GM23248 (cell line): Measurements from ENCODE around the gene OXGR1. TPM values are rescaled to one million over a fixed set of nuclear protein-coding genes. Genes with fewer than 3 reads are reported as not detected.
A peak's percentile ranks its signal among the peaks of the same experiment; 100 is the strongest.

ENCODE experiments used
- DNase-seq: peaks from one replicate; pipeline ENCODE4 v3.0.0-alpha.2; 2015
- H2AFZ ChIP-seq: fragments of 200-600 bp; sonication (generic); 2 replicates; pipeline ENCODE4 v1.6.1; 2016; ENCODE audit warnings: antibody characterized with exemption
- H3F3A ChIP-seq: fragments of 200-600 bp; sonication (generic); 2 replicates; pipeline ENCODE4 v1.6.1; 2016; ENCODE audit warnings: mild to moderate bottlenecking, antibody characterized with exemption, mixed run types; ENCODE audit not compliant: insufficient read depth
- H3K27ac ChIP-seq: fragments of 200-600 bp; sonication (generic); 2 replicates; pipeline ENCODE4 v1.5.1; 2016; ENCODE audit warnings: mild to moderate bottlenecking
- H3K27me3 ChIP-seq: fragments of 200-600 bp; sonication (generic); replicated peaks from 2 replicates; pipeline ENCODE4 v1.6.1; 2016; ENCODE audit warnings: mild to moderate bottlenecking; ENCODE audit not compliant: insufficient read depth
- H3K36me3 ChIP-seq: fragments of 200-600 bp; sonication (generic); 2 replicates; pipeline ENCODE4 v1.6.1; 2016; ENCODE audit warnings: low read depth, mild to moderate bottlenecking
- H3K4me1 ChIP-seq: fragments of 200-600 bp; sonication (generic); 2 replicates; pipeline ENCODE4 v1.6.1; 2016; ENCODE audit warnings: mild to moderate bottlenecking; ENCODE audit not compliant: insufficient read depth
- H3K4me2 ChIP-seq: fragments of 200-600 bp; sonication (generic); one replicate; pipeline ENCODE4 v1.6.1; 2016; ENCODE audit warnings: mild to moderate bottlenecking; ENCODE audit not compliant: unreplicated experiment
- H3K4me3 ChIP-seq: fragments of 200-600 bp; sonication (generic); 2 replicates; pipeline ENCODE4 v1.5.1; 2016; ENCODE audit warnings: mild to moderate bottlenecking
- H3K79me2 ChIP-seq: fragments of 200-600 bp; sonication (generic); 2 replicates; pipeline ENCODE4 v1.6.1; 2016; ENCODE audit warnings: mild to moderate bottlenecking; ENCODE audit not compliant: insufficient read depth
- H3K9ac ChIP-seq: fragments of 200-600 bp; sonication (generic); 2 replicates; pipeline ENCODE4 v1.6.1; 2016; ENCODE audit warnings: mild to moderate bottlenecking
- H3K9me2 ChIP-seq: fragments of 200-600 bp; sonication (generic); 2 replicates; pipeline ENCODE4 v1.6.1; 2016; ENCODE audit warnings: mixed run types, mild to moderate bottlenecking, moderate library complexity; ENCODE audit not compliant: insufficient read depth
- H3K9me3 ChIP-seq: fragments of 200-600 bp; sonication (generic); one replicate; pipeline ENCODE4 v1.6.1; 2017; ENCODE audit warnings: low read depth
- H4K20me1 ChIP-seq: fragments of 200-600 bp; sonication (generic); 2 replicates; pipeline ENCODE4 v1.6.0; 2016; ENCODE audit not compliant: insufficient read depth
- EZH2 ChIP-seq: fragments of 200-600 bp; sonication (generic); IDR thresholded peaks from 2 replicates; pipeline ENCODE4 v1.6.1; 2018; ENCODE audit warnings: antibody characterized with exemption, mild to moderate bottlenecking; ENCODE audit not compliant: insufficient read depth, poor library complexity, severe bottlenecking
- EZH2phosphoT487 ChIP-seq: fragments of 200-600 bp; sonication (generic); IDR thresholded peaks from 2 replicates; pipeline ENCODE4 v1.6.1; 2018; ENCODE audit warnings: antibody characterized with exemption, moderate library complexity, mild to moderate bottlenecking, low read depth; ENCODE audit not compliant: insufficient read depth
- WGBS, 2 experiments: methylation state at CpG; one replicate each; pipeline ENCODE4 v1.1.6; 2015 to 2017; ENCODE audit warnings: low lambda C conversion rate in 2 of 2, low coverage in 1 of 2; ENCODE audit errors: missing lambda C conversion rate in 2 of 2; 5-methylcytosine and 5-hydroxymethylcytosine counted together
- in situ Hi-C: fragments of 300-500 bp; cut with MboI; formaldehyde crosslinking; loops from 2 replicates; pipeline ENCODE4 v1.15.0; 2020
- polyA plus RNA-seq: library from polyadenylated mRNA; unstranded; fragments of >200 nt; fragmentation: Nextera tagmentation; extraction: Ambion mirVana; gene quantifications from 2 replicates; pipeline ENCODE4 v1.2.1, GENCODE V29; 2016
- total RNA-seq: library from RNA; depleted of rRNA; stranded (reverse); fragments of >200 nt; shearing (Covaris generic); gene quantifications from 2 replicates; pipeline ENCODE4 v1.2.3, GENCODE V29; 2014

Gene OXGR1
- total and polyA plus RNA-seq, 2 experiments from 2014 or later, result not detected

DNA sequence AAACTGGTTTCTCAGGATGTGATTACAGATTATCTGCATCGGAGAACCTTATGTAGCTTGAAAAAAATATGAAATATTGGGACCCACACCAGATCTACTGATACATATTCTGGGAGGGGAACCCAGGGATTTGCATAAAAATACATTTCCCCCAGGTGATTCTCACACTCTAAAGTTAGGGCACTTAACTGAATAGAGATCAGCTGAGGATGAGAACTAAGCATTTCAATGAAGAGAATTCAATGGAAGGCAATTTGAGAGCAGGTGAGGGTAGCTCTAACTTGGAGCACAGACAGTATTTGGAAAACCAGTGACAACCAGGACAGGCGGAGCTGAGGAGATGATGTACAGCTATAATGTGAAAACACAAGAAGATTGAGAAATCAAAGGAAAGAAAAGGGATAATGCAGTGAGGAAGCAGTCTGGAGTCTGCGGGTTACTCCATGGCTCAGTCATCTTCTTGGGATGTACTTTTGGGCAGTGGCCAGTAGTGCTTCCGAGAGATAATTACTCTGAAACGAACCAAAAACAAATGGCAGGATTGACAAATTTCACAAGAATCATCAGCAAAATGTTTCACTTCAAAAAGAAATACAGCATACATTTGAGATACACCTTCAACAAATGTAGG, 6.1 kb upstream of the OXGR1 start:
- Histone ChIP-seq H3K9me2 (no peaks in the 10 kb centered on the region), H4K20me1 (no peaks in the 10 kb centered on the region), H3K9ac (no peak overlapping the region), H2AFZ (no peak overlapping the region), H3K4me2 (peak overlapping the region; percentile 28), H3K27me3 (peaks cover 17% of the 10 kb centered on the region), H3K27ac (no peak overlapping the region), H3K36me3 (no peaks in the 10 kb centered on the region), H3F3A (peaks cover 36% of the 10 kb centered on the region), H3K79me2 (no peaks in the 10 kb centered on the region), H3K4me3 (no peak overlapping the region), H3K9me3 (no peaks in the 10 kb centered on the region), H3K4me1 (peaks cover 42% of the 10 kb centered on the region)
- TF ChIP-seq EZH2phosphoT487 (no peak), EZH2 (no peak)
- WGBS, 2 experiments, result 25 to 31% methylated on average over 5 of the region's 5 CpGs
- DNase-seq, result peak; percentile 79
- in situ Hi-C loops, result loop anchor here (25.0 kb wide), 1 partner anchor 812 kb away; no protein-coding TSS in a partner anchor

DNA sequence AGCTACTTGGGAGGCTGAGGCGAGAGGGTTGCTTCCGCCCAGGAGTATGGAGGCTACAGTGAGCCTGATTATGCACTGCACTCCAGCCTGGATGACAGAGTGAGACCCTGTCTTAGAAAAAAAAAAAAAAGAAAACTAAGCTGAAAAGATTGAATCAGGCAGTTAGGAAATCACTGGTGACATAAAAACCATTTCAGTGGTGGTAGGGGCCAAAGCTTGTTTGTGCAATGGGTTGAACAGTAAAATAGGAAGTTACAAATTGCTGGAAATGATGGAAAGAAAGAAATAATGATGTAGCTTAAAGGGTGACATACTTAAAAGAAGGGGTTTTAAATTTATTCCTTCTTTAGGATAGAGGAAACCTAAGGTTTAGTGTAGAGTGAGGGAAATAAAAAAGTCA, 4.8 kb upstream of the OXGR1 start:
- no peak overlapping the region for H3K27ac ChIP-seq
- H3F3A ChIP-seq, result peaks cover 33% of the 10 kb centered on the region
- no peak overlapping the region for H3K9ac ChIP-seq
- peaks cover 29% of the 10 kb centered on the region for H3K27me3 ChIP-seq
- WGBS, 2 experiments, result 94 to 97% methylated on average over 2 of the region's 2 CpGs
- no peaks in the 10 kb centered on the region for H3K79me2 ChIP-seq
- no peak overlapping the region for H3K4me3 ChIP-seq
- H4K20me1 ChIP-seq, result no peaks in the 10 kb centered on the region
- DNase-seq, result no peak
- TF ChIP-seq EZH2phosphoT487 (no peak), EZH2 (no peak)
- H3K4me1 ChIP-seq, result peaks cover 30% of the 10 kb centered on the region
- in situ Hi-C loops, result no loop called here
- no peaks in the 10 kb centered on the region for H3K9me3 ChIP-seq
- H3K9me2 ChIP-seq, result no peaks in the 10 kb centered on the region
- no peak overlapping the region for H3K4me2 ChIP-seq
- no peaks in the 10 kb centered on the region for H3K36me3 ChIP-seq
- no peak overlapping the region for H2AFZ ChIP-seq

DNA sequence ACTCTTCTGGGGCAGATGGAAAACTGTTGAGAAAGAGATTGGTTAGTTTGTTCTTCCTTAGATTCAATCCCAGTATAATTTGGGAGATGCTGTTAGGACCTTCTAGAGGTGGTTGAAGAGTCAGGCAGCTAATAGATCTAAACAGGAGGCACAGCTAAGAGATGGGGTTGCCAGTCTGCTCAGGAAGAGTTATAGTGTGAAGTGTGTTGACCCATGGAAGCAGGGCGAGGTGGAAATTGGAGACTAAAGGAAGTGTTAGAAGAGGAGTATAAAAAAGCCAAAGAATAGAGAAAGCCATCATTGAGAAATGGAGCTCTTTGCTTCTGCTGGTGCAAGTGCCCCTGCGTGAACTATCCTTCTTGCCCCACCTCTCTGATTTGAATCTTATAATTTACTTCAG, 3.8 kb upstream of the OXGR1 start:
- Histone ChIP-seq H3K79me2 (no peaks in the 10 kb centered on the region), H3K9me3 (no peaks in the 10 kb centered on the region), H3K9me2 (no peaks in the 10 kb centered on the region), H3K27me3 (peaks cover 39% of the 10 kb centered on the region), H3K4me2 (no peak overlapping the region), H2AFZ (no peak overlapping the region), H3K36me3 (no peaks in the 10 kb centered on the region), H3K4me1 (peaks cover 20% of the 10 kb centered on the region), H4K20me1 (no peaks in the 10 kb centered on the region), H3K27ac (no peak overlapping the region), H3K4me3 (no peak overlapping the region), H3K9ac (no peak overlapping the region), H3F3A (peaks cover 22% of the 10 kb centered on the region)
- DNase-seq, result no peak
- TF ChIP-seq EZH2phosphoT487 (no peak), EZH2 (no peak)
- WGBS, 2 experiments, result 78 to 87% methylated on average over 2 of the region's 2 CpGs
- in situ Hi-C loops, result no loop called here

DNA sequence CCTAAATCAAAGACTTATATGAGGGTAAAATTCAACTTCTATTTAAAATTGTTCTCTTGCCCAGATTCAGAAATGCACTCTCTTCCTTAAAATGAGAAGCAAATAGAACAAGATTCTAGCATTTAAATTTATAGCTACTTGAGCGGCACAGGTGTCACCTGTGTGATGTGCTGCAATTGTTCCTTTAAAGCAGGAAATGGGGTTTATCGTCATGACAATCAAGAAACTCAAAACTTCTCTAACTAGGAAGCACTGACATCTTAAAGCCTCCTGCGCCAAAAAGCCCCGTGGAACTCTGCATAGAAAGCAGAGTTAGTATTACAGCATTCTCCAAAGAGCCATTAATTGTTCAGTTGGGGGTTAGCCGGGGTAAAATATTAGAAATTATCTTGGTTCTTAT, 2.6 kb upstream of the OXGR1 start:
- no peak for DNase-seq
- Histone ChIP-seq H3K9me3 (no peaks in the 10 kb centered on the region), H3K4me2 (no peak overlapping the region), H3F3A (peaks cover 15% of the 10 kb centered on the region), H3K9me2 (no peaks in the 10 kb centered on the region), H3K36me3 (no peaks in the 10 kb centered on the region), H4K20me1 (no peaks in the 10 kb centered on the region), H2AFZ (no peak overlapping the region), H3K4me3 (no peak overlapping the region), H3K27ac (no peak overlapping the region), H3K9ac (no peak overlapping the region), H3K4me1 (peaks cover 10% of the 10 kb centered on the region), H3K27me3 (peaks cover 44% of the 10 kb centered on the region), H3K79me2 (no peaks in the 10 kb centered on the region)
- TF ChIP-seq EZH2phosphoT487, result no peak
- WGBS, 2 experiments, result 59 to 68% methylated on average over 5 of the region's 5 CpGs
- in situ Hi-C loops, result no loop called here

DNA sequence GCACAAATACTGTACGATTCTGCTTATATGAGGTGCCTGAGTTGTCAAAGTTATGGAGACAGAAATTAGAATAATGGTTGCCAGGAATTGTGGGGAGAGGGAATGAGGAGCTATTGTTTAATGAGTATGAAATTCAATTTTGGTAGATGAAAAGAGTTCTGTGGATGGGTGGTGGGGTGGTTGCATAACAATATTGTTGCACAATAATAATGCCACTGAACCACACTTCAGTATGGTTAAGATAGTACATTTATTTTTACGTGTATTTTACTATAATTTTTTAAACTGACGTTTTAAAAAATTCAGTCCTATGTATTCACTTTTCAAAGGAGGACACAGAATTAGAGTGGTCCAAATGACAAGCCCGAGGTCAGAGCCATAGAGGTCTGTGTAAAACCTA, 1.8 kb upstream of the OXGR1 start:
- in situ Hi-C loops, result no loop called here
- H3K9ac ChIP-seq, result no peak overlapping the region
- peaks cover 14% of the 10 kb centered on the region for H3F3A ChIP-seq
- no peak for DNase-seq
- WGBS, 2 experiments, result 42 to 53% methylated on average over 4 of the region's 4 CpGs
- H3K36me3 ChIP-seq, result no peaks in the 10 kb centered on the region
- peaks cover 10% of the 10 kb centered on the region for H3K4me1 ChIP-seq
- H4K20me1 ChIP-seq, result no peaks in the 10 kb centered on the region
- H3K9me2 ChIP-seq, result no peaks in the 10 kb centered on the region
- no peaks in the 10 kb centered on the region for H3K9me3 ChIP-seq
- H3K79me2 ChIP-seq, result no peaks in the 10 kb centered on the region
- no peak overlapping the region for H3K4me2 ChIP-seq
- TF ChIP-seq EZH2phosphoT487 (no peak), EZH2 (no peak)
- H3K4me3 ChIP-seq, result no peak overlapping the region
- peaks cover 49% of the 10 kb centered on the region for H3K27me3 ChIP-seq
- H2AFZ ChIP-seq, result no peak overlapping the region
- H3K27ac ChIP-seq, result no peak overlapping the region
